ENCODE measurements around the gene TMIGD1. TPM values are rescaled to one million over a fixed set of nuclear protein-coding genes. Genes with fewer than 3 reads are reported as not detected.

Gene TMIGD1
- total RNA-seq, 4 donors from 2014 or later: not detected

DNA sequence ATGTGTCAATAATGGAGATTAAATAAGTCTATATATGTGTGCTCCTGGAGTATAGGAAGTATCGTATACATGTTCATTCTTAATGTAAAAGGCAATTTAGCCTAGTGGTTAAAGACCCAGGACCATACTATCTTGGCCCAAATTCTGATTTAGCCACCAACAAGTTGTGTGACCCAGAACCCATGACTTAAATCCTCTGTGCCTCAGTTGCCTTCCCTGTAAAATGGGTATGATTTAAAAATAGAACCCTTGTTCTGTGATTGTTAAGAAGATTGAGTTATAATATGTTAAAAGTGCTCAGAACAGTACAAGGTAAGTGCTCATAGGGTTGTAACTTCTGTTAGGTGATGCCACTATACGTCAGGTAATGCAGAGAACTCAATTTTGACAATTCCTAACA, 23.3 kb downstream of the TMIGD1 start:
- TF ChIP-seq, protein P1, sequence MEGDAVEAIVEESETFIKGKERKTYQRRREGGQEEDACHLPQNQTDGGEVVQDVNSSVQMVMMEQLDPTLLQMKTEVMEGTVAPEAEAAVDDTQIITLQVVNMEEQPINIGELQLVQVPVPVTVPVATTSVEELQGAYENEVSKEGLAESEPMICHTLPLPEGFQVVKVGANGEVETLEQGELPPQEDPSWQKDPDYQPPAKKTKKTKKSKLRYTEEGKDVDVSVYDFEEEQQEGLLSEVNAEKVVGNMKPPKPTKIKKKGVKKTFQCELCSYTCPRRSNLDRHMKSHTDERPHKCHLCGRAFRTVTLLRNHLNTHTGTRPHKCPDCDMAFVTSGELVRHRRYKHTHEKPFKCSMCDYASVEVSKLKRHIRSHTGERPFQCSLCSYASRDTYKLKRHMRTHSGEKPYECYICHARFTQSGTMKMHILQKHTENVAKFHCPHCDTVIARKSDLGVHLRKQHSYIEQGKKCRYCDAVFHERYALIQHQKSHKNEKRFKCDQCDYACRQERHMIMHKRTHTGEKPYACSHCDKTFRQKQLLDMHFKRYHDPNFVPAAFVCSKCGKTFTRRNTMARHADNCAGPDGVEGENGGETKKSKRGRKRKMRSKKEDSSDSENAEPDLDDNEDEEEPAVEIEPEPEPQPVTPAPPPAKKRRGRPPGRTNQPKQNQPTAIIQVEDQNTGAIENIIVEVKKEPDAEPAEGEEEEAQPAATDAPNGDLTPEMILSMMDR (IDR thresholded peaks at IDR 0.05; ENCODE audit: low read depth): no peak

DNA sequence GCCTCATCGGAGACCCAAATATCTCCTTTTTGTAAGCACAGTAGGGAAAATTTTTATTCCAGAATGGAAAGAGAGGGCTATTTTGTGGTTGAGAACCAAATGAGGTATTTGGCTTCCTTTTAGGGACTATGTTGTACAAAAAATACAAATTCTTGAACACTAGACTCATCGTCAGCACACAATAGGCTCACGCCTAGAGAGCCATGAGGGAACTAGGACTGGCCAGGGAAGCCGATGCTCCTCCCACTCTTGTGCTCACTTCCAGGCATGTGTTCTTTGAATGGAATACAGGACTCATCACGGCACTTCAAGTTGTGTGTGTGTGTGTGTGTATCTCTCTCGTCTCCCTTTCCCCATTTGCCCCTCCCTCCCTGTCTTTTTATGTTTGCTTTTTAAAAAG, 24.3 kb downstream of the TMIGD1 start:
- TF ChIP-seq, protein P1 (IDR thresholded peaks at IDR 0.05; ENCODE audit: low read depth): no peak

DNA sequence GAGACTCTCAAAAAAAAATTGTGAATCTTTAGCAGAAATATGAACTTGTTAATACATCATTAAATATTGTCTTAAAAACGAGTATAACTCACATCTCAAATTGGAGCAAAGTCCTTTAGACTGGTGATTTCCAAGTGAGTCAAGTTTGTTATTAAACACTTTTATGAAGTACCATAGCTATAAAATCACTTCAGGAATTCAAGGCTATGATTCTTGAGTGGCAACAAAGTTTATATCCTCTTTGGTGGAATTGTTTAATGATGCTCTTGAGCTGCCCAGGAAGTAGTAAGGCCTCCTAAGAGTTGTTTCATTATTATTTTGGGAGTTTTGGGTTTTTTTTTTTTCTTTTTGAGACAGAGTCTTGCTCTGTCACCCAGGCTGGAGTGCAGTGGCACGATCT, 25.5 kb downstream of the TMIGD1 start:
- TF ChIP-seq, protein P1 (IDR thresholded peaks at IDR 0.05; ENCODE audit: low read depth): no peak

DNA sequence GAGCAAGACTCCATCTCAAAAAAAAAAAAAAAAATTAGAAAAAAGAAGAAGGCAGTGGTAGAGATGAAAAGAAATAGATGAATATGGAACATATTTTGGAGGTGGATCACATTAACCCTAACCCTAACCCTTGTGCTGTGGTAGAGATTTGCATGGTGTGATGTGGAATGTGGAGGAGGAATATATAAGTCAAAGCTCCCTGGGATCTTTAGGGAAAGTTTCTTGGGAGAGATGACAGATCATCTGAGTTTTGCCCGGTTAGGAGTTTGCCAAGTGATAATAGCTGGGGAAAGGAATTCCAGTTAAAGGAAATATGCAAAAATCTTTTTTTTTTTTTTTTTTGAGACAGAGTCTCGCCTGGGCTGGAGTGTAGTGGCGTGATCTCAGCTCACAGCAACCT, 29.1 kb downstream of the TMIGD1 start:
- TF ChIP-seq, protein P1 (IDR thresholded peaks at IDR 0.05; ENCODE audit: low read depth): no peak

DNA sequence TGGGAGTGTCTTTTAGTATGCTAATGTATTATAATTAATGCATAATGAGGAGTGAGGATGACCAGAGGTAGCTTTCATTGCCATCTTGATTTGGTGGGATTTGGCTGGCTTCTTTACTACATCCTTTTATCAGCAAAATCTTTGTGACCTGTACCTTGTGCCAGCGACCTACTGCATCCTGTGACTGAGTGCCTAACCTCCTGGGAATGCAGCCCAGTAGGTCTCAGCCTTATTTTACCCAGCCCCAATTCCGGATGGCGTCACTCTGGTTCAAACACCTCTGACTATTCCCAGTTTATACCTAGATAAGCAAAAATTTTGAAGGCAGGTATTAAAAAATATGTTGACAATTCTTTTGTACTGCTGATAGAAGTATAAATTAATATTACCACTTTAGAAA, 31.6 kb downstream of the TMIGD1 start:
- TF ChIP-seq, protein P1 (IDR thresholded peaks at IDR 0.05; ENCODE audit: low read depth): no peak

DNA sequence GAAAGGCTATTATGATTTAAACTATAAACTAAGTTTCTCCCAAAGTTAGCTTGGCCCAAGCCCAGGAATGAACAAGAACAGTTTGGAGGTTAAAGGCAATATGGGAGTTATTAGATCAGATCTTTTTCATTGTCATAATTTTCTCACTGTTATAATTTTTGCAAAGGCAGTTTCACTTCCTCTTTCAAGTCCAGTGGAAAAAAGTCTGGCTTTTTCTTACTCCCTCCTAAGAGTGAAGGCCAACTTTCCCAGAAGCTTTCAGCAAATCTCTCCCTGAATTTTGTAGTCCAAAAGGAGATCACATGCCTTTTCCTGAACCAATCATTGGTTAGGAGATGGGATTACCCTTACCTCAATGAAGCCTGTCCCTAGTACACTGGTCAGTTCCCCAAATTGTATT, 33.0 kb downstream of the TMIGD1 start:
- TF ChIP-seq, protein P1 (IDR thresholded peaks at IDR 0.05; ENCODE audit: low read depth): no peak

DNA sequence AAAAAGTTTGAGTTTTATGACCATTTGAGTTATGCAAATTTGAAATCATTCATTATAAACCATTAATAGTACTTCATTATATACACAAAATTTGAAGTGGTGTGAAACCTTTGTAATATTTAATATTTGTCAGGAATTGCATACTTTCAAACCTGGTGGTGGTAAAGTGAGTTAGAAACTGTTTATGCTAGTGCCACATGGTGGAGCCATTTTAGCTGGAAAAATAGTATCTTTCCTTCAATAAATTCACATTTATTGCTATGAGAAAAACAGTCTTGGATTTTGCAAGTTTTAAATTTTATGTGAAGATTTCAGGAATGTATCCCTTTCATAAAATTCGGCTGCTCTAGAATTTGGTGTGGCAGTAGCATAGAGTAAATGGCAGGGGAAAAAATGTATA, 34.9 kb downstream of the TMIGD1 start:
- TF ChIP-seq, protein P1 (IDR thresholded peaks at IDR 0.05; ENCODE audit: low read depth): no peak
